Measurements from ENCODE around the gene TRIM51. TPM values are rescaled to one million over a fixed set of nuclear protein-coding genes. Genes with fewer than 3 reads are reported as not detected.
"Not testable (repeated sequence)": the region's sequence is repeated elsewhere in the genome, so short reads cannot be mapped to it uniquely, and the experiment has no call there.

TRIM51 gene, protein sequence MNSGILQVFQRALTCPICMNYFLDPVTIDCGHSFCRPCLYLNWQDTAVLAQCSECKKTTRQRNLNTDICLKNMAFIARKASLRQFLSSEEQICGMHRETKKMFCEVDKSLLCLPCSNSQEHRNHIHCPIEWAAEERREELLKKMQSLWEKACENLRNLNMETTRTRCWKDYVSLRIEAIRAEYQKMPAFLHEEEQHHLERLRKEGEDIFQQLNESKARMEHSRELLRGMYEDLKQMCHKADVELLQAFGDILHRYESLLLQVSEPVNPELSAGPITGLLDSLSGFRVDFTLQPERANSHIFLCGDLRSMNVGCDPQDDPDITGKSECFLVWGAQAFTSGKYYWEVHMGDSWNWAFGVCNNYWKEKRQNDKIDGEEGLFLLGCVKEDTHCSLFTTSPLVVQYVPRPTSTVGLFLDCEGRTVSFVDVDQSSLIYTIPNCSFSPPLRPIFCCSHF
- polyA plus RNA-seq (2011; rRNA removed) (not detected in 2 replicates), polyA plus RNA-seq (2017; fragmentation: RNase III; extraction: RNeasy Plus Mini Kit Qiagen cat#74134 plus additional on column Dnase treatment) (not detected in 3 replicates), polyA minus RNA-seq (2011; rRNA and poly(A)+ RNA removed) (not detected in 2 replicates)
- not detected in 2 replicates for polyA plus RNA-seq (2012; cell fraction: cytosol; rRNA removed)
- not detected in 2 replicates for polyA plus RNA-seq (2012; cell fraction: nucleus; rRNA removed)

DNA sequence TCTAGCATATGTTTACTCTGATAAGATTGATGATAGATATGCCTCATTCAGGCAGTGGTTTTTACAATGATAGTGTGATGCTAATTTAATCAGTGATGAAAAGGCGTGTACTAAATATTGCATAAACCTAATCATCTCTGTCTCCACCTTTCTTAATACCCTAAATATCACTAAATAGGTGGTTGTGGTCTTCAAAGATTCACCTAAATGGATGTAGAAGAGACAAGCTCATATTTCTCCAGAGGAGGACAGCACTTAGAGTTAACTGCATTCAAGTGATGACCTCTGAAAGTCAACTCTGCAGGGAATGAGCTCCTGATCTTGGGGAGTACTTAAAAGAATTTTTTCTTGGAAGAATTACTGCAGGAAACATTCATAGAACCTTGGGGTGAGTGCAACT, at the start of gene TRIM51:
Gene TRIM51, plus strand, starts transcription at position 301 of the 400 bp plus-strand sequence. CDS start 2,132 bp downstream, outside the sequence.
- H3K27ac ChIP-seq; ATAC-seq; H3K4me3 ChIP-seq; H3K4me1 ChIP-seq; CTCF ChIA-PET; H3K9me3 ChIP-seq; FAIRE-seq; H3K4me2 ChIP-seq; DNase-seq (ENCODE audit: low read depth in 1 of 2, low spot score in 1 of 2); POLR2A ChIA-PET: not testable (repeated sequence)
- 0% methylated on average over 1 of the region's 1 CpG for WGBS (ENCODE audit: missing lambda C conversion rate)

GRCh38 chr11:55838452-55838851, 44.6 kb upstream of the TRIM51 start, which contains the start of gene OR5D16:
Gene OR5D16, plus strand, starts transcription at chr11:55838752. Its CDS starts 0 bp downstream, at chr11:55838752.
- FAIRE-seq (no peak), ATAC-seq (no peak), DNase-seq (ENCODE audit: low read depth in 1 of 2, low spot score in 1 of 2) (no peak)
- Histone ChIP-seq H3K4me2 (no peak within 1 kb of the TSS), H3K9me3 (no peaks in the 10 kb centered on the region), H3K4me1 (no peaks in the 10 kb centered on the region), H3K4me3 (no peak within 1 kb of the TSS), H3K27ac (no peak within 1 kb of the TSS)
- 2% methylated on average over 3 of the region's 3 CpGs for WGBS (ENCODE audit: missing lambda C conversion rate)
- TF ChIP-seq MAFK (IDR thresholded peaks at IDR 0.05; ENCODE audit: partially characterized antibody) (no peak), HOXB13 (CRISPR knock-in tag; IDR thresholded peaks at IDR 0.05; ENCODE audit: low read depth) (no peak), CHD4 (IDR thresholded peaks at IDR 0.05; ENCODE audit: borderline replicate concordance) (no peak), BHLHE40 (IDR thresholded peaks at IDR 0.05; ENCODE audit: low read depth, low read length) (no peak), TP53 (CRISPR knock-in tag; IDR thresholded peaks at IDR 0.05) (no peak), PHF8 (IDR thresholded peaks at IDR 0.05; ENCODE audit: borderline replicate concordance, low read depth) (no peak), FOXS1 (CRISPR knock-in tag; IDR thresholded peaks at IDR 0.05) (no peak), CBX8 (IDR thresholded peaks at IDR 0.05) (no peak), MAX (IDR thresholded peaks at IDR 0.05) (no peak), ZNF302 (CRISPR knock-in tag; IDR thresholded peaks at IDR 0.05) (no peak), FOSB (CRISPR knock-in tag; IDR thresholded peaks at IDR 0.05) (no peak), NR3C1 (IDR thresholded peaks at IDR 0.05) (no peak), KDM5A (IDR thresholded peaks at IDR 0.05) (no peak)
- TF ChIP-seq, protein P1, sequence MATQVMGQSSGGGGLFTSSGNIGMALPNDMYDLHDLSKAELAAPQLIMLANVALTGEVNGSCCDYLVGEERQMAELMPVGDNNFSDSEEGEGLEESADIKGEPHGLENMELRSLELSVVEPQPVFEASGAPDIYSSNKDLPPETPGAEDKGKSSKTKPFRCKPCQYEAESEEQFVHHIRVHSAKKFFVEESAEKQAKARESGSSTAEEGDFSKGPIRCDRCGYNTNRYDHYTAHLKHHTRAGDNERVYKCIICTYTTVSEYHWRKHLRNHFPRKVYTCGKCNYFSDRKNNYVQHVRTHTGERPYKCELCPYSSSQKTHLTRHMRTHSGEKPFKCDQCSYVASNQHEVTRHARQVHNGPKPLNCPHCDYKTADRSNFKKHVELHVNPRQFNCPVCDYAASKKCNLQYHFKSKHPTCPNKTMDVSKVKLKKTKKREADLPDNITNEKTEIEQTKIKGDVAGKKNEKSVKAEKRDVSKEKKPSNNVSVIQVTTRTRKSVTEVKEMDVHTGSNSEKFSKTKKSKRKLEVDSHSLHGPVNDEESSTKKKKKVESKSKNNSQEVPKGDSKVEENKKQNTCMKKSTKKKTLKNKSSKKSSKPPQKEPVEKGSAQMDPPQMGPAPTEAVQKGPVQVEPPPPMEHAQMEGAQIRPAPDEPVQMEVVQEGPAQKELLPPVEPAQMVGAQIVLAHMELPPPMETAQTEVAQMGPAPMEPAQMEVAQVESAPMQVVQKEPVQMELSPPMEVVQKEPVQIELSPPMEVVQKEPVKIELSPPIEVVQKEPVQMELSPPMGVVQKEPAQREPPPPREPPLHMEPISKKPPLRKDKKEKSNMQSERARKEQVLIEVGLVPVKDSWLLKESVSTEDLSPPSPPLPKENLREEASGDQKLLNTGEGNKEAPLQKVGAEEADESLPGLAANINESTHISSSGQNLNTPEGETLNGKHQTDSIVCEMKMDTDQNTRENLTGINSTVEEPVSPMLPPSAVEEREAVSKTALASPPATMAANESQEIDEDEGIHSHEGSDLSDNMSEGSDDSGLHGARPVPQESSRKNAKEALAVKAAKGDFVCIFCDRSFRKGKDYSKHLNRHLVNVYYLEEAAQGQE (IDR thresholded peaks at IDR 0.05) = no peak
- TF ChIP-seq, protein P2, sequence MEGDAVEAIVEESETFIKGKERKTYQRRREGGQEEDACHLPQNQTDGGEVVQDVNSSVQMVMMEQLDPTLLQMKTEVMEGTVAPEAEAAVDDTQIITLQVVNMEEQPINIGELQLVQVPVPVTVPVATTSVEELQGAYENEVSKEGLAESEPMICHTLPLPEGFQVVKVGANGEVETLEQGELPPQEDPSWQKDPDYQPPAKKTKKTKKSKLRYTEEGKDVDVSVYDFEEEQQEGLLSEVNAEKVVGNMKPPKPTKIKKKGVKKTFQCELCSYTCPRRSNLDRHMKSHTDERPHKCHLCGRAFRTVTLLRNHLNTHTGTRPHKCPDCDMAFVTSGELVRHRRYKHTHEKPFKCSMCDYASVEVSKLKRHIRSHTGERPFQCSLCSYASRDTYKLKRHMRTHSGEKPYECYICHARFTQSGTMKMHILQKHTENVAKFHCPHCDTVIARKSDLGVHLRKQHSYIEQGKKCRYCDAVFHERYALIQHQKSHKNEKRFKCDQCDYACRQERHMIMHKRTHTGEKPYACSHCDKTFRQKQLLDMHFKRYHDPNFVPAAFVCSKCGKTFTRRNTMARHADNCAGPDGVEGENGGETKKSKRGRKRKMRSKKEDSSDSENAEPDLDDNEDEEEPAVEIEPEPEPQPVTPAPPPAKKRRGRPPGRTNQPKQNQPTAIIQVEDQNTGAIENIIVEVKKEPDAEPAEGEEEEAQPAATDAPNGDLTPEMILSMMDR (IDR thresholded peaks at IDR 0.05) = no peak
- TF ChIP-seq, protein P3, sequence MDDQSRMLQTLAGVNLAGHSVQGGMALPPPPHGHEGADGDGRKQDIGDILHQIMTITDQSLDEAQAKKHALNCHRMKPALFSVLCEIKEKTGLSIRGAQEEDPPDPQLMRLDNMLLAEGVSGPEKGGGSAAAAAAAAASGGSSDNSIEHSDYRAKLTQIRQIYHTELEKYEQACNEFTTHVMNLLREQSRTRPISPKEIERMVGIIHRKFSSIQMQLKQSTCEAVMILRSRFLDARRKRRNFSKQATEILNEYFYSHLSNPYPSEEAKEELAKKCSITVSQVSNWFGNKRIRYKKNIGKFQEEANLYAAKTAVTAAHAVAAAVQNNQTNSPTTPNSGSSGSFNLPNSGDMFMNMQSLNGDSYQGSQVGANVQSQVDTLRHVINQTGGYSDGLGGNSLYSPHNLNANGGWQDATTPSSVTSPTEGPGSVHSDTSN (IDR thresholded peaks at IDR 0.05) = no peak
- TF ChIP-seq, protein P4, sequence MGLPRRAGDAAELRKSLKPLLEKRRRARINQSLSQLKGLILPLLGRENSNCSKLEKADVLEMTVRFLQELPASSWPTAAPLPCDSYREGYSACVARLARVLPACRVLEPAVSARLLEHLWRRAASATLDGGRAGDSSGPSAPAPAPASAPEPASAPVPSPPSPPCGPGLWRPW (IDR thresholded peaks at IDR 0.05) = no peak
- ChIA-PET POLR2A (no interaction called here), CTCF (no interaction called here)

All from A549 (cell line).